Activated CD4-positive, alpha-beta T cell treated with anti-CD3 and anti-CD28 coated beads, Interleukin-2, Interleukin-4, amounts not matched to agents 100 ng/mL and 50 ng/mL, durations not matched to agents 16 hours and 8 hours (primary cell): ENCODE measurements around the gene SAPCD1.

Experiments
- DNase-seq: peaks from one replicate; pipeline ENCODE4 v3.0.0-alpha.2; 2020; ENCODE audit warnings: low spot score

The SAPCD1 gene

DNA sequence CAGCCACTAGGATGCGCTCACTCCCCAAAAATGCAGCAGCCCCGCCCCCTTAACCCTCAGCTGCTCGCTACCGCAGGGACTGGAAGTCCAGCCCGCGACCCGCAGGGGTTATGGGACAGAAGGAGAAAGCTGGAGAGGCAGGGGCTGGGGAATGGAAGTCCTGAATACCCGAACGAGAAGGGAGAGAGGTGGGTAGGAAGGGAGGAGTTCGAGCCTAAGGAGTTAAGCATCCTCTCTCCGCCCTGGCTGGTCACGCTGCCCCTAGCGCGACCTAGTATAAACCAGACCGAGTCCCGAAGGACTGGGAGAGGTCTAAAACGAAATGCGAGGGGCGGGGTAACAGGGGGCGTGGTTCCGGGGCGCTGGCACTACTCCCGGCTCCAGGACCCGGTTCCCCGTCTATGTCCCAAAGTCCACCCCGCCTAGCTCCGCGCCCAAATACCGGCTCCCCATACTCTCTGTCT lies 32.9 kb upstream of the SAPCD1 start:
- DNase-seq: peak; percentile 80

DNA sequence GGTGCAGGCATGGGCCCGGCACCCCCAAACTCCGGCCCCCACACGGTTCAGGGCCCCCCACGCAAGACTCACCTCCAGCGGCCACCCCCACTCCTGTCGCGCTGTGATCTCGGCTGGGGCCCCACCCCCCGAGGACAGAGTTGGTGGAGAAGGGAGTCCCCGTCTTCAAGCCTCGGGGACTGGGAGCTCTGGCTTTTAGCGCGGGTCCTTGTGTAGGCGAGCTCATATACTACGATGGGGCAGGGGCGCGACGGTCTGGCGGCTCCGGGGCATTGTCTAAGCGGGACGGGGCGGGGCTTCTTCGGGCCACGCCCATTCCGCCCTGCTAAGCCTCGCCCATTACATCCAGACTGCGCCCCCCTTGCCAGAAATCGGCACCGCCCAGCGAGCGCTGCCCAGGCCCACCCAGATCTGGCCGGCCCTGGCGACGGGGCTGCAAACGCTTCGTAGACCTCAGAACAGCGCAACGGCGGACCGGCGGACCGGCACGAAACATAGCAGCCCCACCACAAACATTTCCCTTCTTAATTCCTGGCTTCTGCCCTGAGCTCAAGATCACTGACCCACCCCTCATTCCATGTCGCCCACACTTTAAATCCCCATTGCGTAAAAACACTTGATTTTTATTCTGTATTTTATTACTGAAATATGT lies 32.4 kb upstream of the SAPCD1 start:
- peak; percentile 66 for DNase-seq

DNA sequence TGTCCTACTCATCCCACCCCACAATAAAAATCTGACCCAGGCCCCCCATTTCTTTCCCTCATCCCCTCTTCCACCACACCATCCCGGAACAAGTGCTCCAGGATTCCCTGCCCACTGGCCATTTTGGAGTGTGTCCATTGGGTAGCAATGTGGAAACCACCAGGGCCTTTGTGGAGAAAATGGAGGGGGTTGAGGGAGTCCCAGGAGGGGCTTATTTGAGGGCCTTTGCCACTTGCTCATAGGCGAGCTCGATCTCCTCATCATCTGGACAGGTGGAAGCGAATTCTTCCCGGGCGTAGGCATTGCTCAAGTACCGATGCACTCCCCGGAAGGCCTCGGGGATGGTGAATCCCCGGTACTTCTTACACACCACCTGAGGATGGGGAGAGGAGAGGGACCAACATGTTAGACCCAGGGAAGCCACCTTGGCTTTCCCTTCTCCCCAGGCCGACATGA lies 31.8 kb upstream of the SAPCD1 start:
- no peak for DNase-seq

DNA sequence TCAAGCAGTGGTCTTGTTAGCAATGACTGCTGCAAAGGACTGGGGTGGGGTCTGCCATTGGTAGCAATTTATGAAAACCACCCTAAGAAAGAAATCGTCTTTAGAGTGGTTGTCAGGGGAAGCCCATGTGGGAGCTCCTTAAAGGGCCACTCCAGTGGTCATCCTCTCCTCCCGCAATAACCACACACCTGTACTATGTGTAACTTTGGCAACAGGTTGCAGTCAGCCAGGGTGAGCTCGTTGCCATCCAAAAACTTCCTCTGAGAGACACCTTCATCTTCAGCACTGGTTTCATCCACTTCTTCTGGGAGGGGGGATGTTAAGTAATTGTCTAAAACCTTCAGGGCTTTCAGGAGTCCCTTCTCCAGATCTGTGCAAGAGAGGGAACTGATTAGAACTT lies 30.4 kb upstream of the SAPCD1 start:
- no peak for DNase-seq

DNA sequence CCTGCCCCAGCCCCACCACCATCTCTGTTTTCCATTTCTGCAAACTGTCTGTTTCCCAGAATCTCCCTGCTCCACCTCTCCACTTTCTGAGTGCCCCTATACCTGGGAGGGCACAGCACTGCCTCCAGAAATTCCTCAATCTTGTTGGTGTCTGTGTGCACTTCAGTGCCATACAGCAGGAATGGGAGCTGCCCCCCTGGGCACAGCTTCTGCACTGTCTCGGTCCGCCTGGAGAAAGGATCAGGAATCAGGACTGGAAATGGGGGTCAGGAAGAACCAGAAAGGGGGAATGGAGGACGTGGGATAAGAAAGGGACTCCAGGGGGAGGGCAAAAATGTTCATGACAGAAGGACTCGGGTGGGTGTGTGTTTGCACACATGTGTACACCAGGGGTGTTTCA lies 28.7 kb upstream of the SAPCD1 start:
- DNase-seq: no peak

DNA sequence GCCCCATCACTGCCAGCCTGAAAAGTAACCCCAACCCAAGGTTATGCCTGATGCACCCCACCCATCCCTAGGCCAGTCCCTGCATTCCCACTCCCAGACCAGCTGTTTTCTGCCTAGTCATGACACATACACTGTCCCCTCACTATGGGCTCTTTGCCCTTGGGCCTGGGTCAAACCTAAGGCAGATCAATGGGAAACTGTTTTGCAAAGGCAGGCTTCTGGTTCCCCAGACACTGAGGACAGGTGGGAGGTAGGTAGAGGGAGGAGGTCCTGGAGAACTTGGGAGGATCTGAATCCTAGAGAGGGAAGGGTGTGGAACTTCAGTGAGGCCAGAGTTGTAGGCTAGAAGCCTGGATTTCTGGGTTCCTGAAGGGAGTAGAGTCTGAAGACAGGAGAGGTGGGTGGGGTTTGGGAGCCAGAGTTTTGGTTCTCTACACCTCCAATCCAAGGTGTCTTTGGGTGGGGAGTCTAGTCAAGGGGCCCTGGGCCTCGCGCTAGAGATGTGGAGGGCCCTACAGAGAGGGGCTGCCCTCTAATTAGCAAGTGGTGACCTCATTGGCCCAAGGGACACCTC lies 28.1 kb upstream of the SAPCD1 start:
- no peak for DNase-seq

DNA sequence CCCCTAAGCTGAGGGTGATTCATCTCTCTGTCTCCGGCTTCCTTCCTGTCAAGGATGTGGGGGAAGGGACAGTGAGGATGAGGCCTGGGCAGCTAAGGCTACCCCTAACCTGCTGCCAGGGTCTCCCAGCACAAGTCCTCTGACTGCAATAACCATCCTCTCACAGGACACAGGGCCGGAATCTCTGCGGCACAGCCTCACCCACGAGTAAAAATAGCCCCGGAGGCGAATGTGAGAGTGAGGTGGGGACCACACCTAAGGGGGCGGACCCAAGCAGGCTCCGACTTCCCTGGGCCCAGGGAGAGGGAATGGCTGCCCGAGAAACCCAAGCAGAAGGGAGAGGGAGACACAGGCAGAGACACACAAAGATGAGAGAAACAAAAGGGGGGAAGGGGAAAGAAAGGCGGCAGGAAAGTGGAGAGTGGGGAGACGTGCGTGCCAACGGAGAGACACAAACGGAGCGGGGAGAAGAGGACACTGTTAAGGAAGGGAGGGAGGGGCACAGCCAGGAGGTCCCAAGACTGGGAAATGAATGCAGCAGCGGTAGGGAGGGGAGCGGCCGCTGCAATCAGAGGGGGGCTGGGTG lies 27.5 kb upstream of the SAPCD1 start:
- peak; percentile 82 for DNase-seq

DNA sequence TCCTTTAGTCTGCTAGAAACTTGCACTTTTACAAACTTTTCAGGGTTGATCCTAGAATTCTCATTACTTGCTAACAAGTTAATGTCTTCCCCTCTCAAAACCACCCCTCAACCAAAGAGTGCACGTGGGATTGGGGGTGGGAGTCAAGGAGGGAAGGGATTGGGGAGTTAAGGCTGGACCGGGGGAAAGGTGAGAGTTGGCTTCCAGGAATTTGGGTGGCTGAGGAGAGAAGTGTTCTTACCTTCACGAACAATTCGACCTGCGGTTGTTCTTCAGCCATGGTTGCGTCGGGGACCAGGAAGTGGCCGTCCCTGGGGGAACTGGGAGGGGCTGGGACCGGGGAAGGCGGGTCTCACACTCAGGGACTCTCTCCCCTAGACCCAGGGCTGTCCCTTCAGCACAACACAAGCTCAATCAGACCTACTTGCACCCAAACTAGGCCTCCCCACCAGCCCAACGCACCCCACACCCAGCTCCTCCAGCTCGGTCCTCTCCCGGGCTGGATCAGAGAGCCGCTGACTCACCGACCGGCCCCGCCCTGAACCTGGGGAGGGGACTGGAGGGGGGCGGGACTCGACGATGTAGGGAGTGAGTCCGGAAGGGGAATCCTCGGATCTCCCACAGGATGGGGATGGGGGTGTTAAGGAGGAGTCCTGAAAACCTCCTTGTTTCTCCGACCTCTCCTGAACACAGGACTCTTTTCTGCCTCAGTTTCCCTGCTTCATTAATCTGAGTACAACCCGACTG lies 26.3 kb upstream of the SAPCD1 start, which contains the start of gene CLIC1:
Gene CLIC1, minus strand, starts transcription at position 510 of the 747 bp plus-strand sequence. Its CDS starts 230 bp downstream, at position 280.
- peak; percentile 86 for DNase-seq

DNA sequence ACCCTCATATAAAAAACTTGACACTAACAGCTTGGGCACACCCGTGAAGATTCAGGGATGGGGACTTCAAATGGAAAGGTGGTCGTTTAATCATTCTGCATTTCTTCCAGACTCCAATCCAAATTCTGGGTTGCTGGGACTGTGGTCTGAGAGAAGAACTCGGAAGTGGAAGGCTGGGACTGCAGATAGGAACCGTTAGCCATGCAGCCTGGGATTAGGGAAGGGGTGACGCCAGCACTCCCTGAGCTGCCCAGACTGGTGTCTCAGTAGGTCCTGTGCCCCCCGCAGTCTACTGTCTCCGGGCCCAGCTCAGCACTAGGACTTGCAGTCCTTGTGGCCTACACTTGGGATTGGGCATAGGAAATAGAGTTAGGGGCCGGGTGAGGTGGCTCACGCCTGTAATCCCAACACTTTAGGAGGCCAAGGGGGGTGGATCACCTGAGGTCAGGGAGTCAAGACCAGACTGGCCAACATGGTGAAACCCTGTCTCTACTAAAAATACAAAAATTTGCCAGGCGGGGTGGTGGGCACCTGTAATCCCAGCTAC lies 25.6 kb upstream of the SAPCD1 start:
- no peak for DNase-seq

DNA sequence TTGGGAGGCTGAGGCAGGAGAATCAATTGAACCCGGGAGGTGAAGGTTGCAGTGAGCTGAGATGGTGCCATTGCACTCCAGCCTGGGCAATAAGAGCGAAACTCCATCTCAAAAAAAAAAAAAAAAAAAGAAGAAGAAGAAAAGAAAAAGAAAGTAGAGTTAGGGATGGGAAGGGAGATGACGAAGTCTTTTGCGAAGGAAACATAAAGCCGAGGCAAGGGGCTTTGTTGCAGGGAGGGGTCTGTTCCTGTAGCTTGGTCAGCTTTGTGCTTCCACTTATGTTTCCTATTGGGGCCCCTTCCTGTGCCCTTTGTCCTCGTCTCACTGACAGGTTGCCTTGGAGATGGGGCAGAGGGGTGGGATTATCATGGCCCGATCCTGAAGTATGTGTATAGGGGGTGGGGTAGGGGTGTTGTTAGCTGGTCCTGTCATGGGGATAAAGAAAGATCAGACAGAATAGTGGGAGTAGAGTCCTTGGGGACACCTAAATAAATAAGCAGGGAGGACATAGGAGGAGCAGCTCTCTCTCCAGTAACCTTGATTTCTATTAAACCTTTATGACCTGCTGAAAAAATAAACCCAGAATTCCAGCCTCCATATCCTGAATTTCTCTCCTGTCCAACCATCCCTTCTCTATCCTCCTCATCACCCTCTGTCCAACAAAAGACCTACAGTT lies 25.0 kb upstream of the SAPCD1 start:
- DNase-seq: peak; percentile 35

DNA sequence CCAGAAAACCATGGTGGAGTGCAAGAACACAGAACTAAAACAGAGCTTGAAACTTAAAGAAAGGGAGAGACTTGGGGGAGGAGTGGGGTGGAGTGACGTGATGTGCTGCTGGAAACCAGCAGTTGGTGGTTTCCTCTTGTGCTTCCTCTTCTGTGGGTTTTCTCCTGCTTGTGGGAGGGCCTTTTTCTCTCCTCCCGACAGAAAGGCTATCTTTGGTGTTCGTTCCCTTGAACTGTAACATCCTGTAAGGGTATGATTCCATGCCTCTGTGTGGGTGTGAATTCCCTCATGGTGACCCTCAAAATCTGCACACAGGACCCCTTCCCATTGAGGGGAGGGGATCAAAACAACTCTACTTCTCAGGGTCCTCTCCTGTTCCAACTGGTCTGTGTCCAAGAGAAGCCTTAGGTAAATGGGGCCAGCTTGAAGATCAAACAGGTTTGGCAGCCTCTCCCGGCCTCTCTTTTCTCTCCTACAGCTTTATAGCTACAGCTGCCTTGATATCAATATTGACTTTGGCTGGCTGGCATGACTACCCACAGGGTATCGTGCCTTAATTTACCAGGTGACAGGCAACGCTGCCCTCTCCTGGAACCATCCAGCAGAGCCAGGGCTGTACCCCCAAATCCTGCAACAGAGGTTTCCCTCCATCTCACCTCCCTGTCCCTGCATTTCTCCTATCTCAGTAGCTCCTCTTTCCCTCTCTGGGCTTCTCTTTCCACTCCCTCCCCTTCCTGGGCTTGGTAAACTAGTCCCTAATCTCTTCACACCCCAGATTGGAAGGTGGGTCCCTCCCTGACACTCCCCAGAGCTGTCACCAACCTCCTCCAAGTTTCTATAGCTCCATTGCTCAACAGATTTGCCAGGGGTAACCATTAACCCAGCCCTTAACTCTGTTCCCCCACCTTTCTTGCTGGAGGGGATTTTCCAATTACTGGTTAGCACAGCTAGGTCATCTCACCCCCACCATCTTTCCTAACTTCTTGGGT lies 24.2 kb upstream of the SAPCD1 start:
- peak; percentile 86 for DNase-seq

DNA sequence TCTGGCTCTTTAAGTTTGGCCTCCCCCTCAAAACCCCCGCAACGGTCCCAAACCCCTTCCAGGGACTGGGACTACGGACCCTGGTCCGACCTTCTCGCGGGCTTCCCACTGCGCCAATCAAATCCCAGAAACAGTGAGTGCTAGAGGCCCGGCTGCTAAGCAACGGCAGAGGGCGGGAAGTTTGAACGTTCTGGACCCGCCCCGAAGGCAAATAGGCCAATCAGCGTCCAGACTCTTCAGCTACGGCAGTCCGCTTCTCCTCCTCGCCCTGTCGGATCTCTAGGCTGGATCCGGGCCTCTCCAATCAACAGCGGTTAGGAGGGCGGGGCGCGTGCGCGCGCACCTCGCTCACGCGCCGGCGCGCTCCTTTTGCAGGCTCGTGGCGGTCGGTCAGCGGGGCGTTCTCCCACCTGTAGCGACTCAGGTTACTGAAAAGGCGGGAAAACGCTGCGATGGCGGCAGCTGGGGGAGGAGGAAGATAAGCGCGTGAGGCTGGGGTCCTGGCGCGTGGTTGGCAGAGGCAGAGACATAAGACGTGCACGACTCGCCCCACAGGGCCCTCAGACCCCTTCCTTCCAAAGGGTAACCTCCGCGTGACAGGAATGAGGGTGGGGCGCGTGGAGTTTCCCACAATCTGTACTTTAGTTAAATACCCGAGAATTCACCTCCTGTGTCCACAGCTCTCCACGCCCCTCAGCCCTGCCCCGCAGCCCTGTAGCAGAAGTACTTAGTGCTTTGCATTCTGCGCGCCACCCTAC lies 22.6 kb upstream of the SAPCD1 start, which contains the start of gene MSH5:
Gene MSH5, plus strand, starts transcription at position 367 of the 758 bp plus-strand sequence. CDS start 462 bp downstream, outside the sequence.
- DNase-seq: peak; percentile 100

DNA sequence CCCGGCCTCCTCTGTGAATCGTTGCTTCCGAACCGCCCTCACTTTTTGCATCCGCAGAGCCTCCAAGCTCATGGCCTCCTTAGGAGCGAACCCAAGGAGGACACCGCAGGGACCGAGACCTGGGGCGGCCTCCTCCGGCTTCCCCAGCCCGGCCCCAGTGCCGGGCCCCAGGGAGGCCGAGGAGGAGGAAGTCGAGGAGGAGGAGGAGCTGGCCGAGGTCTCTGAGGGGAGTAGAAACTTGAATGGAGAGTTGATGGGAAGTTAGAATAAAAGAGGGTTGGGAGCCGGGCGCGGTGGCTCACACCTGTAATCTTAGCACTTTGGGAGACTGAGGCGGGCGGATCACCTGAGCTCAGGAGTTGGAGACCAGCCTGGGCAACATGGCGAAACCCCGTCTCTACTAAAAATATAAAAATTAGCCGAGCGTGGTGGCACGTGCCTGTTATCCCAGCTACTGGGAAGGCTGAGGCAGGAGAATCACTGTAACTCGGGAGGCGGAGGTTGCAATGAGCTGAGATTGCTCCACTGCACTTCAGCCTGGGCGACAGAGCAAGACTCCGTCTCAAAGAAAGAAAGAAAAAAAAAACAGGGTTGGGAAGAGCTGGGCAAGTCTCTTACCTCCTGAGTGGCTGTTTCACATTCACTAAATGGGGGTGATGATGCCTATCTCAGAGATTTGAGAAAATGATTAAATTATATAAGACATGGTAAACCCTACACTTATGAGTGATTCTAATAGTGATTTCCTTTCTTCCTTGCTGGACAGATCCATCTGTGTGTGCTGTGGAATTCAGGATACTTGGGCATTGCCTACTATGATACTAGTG lies 21.8 kb upstream of the SAPCD1 start:
- peak; percentile 25 for DNase-seq

DNA sequence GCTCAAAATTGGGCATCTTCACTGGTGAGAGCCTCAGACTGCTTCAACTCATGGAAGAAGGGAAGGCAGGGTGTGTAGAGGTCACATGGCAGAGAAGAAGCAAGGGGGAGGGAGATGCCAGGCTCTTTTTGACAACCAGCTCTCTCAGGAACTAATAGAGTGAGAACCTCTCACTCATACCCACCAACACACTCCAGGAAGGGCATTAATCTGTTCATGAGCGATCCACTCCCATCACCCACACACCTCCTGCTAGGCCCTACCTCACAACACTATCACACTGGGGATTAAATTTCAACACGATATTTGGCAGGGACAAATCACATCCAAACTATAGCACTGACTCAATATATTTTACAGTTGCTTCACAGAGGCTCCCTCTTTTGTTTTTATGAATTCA lies 20.6 kb upstream of the SAPCD1 start:
- no peak for DNase-seq

DNA sequence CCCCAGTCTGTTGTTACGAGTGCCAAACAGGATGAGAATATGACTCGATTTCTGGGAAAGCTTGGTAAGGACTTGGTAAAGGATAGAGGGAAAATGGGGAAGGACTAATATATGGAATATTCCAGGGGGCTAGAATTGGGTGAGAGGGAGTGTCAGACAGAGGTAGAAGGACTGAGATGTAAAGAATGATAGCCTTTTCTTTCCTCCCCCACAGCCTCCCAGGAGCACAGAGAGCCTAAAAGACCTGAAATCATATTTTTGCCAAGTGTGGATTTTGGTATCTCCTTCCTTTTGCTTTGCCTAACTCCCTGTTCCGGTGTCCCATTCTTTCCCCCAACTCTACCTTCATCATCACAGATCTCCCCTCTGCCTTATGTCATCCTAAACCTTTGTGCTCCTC lies 19.6 kb upstream of the SAPCD1 start:
- no peak for DNase-seq

DNA sequence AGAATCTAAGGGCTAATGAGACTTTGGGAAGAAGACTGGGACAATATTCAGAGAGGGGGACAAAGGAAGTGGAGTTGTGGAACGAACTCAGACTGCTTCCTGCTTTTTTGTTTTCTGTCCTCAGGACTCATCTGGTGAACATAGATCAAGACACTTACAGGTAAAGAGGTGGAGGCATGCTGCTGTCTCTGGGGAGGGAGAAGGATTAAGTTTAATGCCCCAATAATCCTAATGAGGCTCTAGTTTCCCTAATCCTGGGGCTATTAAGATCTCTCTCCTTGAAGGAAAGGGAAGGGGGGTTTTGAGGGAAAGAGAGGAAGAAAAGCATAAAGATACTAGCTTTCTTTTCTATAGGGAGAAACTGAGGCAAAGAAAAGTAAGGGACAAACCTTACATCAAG lies 18.0 kb upstream of the SAPCD1 start:
- no peak for DNase-seq

DNA sequence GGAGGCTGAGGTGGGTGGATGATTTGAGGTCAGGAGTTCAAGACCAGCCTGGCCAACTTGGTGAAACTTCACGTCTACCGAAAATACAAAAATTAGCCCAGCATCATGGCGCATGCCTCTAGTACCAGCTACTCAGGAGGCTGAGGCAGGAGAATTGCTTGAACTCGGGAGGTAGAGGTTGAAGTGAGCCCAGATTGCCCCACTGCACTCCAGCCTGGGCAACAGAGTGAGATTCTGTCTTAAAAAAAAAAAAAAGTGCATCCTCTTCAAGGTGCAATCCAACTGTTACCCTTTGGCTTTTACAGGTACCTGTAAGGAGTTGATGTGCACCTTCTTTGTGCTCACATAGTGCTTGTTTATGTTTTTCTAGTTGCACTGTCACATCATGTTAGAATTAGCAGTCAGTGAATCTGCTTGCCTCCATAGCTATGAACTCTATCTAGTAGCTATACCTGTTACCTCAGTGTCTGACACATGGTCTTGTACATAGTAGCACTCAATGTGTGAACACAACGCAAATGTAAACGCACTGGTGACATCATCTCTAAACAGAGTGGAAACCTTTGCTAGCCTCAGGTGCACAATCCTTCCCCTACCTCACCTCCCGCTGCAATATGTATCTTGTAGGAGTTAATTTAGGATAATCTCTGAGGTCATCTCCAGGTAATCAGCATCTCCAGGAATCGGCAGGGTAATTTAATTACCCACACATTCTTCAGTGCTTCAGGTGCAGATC lies 13.0 kb upstream of the SAPCD1 start:
- DNase-seq: no peak

DNA sequence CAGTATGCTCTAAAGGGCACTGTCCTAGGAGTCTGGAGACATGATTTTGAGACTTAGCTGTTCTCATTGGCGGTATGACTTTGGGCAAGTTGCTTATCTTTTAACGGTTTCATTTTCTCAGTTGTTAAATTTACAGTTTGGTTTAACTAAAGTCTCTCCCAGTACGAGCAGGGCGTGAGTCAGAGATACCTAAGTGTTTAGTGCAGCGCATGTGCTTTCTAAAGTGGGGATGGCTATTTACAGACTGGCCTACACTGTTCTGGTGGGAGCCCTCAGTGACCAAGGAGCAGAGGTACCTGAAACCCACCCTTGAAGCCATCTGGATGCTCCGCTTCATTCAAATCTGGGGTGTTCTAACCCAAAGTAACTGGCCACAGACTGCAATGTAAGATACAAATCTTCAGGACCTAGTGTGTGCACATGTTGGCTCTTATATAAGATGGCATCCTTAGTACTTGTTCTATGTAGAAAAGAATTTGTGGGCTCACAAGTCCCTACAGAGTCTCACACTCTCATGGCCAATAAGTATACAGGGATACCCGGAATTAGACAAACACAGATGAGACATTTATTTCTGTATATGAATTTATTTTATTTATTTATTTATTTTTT lies 11.9 kb upstream of the SAPCD1 start:
- no peak for DNase-seq
